Measurements from ENCODE around the gene LEMD3.

The LEMD3 gene

DNA sequence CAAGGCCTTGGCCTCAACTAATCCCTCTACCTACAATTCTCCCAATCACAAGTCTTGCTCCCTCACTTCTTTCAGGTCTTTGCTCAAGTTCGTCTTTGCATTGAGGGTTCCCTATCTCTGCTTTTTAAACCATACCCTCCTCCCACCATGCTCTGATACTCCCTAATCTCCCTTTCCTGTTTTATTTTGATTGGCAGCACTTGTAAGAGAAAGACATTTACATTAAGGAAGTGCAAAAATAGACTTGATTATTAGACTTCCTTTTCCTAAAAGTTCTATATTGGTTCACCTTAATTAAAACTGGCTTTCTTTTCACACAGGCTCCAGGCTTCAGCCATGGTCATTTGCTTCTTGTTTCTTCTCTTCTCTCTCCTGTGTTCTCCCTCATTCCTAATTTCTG is 30.0 kb upstream of the LEMD3 start:
- H3K4me3 ChIP-seq (ENCODE audit: insufficient read depth, low read depth, low read length, poor library complexity, severe bottlenecking), result no peak overlapping the region
- H3K9me3 ChIP-seq (ENCODE audit: control insufficient read depth, low read length), result no peaks in the 10 kb centered on the region
- H3K4me1 ChIP-seq (ENCODE audit: control insufficient read depth, insufficient read depth, low read length, poor library complexity, severe bottlenecking), result no peaks in the 10 kb centered on the region
- DNase-seq, result no peak
- no peaks in the 10 kb centered on the region for H3K36me3 ChIP-seq (ENCODE audit: control insufficient read depth, insufficient read depth, low read length)
- no peak overlapping the region for H3K27ac ChIP-seq (ENCODE audit: insufficient read depth, low read length, poor library complexity, severe bottlenecking)
- H3K27me3 ChIP-seq (replicated peaks; ENCODE audit: control insufficient read depth, insufficient read depth, low read length, poor library complexity, severe bottlenecking), result no peaks in the 10 kb centered on the region

DNA sequence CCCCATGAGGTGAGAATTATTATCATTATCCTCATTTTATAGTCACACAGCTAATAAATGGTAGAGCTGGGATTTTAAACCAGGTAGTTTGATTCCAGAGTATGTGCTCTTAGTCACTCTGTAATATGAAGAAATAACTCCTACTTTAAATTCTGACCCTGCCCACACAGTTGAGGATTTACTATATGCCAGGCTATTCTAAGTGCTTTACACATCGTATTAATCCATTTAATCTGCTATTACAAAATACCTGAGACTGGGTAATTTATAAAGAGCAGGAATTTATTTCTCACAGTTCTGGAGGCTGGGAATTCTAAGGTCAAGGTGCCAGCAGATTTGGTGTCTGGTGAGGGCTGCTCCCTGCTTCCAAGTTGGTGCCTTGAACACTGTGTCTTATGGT is 28.6 kb upstream of the LEMD3 start:
- H3K4me1 ChIP-seq (ENCODE audit: control insufficient read depth, insufficient read depth, low read length, poor library complexity, severe bottlenecking), result no peaks in the 10 kb centered on the region
- H3K36me3 ChIP-seq (ENCODE audit: control insufficient read depth, insufficient read depth, low read length), result no peaks in the 10 kb centered on the region
- no peak overlapping the region for H3K4me3 ChIP-seq (ENCODE audit: insufficient read depth, low read depth, low read length, poor library complexity, severe bottlenecking)
- no peaks in the 10 kb centered on the region for H3K9me3 ChIP-seq (ENCODE audit: control insufficient read depth, low read length)
- H3K27ac ChIP-seq (ENCODE audit: insufficient read depth, low read length, poor library complexity, severe bottlenecking), result no peak overlapping the region
- DNase-seq, result no peak
- H3K27me3 ChIP-seq (replicated peaks; ENCODE audit: control insufficient read depth, insufficient read depth, low read length, poor library complexity, severe bottlenecking), result no peaks in the 10 kb centered on the region

DNA sequence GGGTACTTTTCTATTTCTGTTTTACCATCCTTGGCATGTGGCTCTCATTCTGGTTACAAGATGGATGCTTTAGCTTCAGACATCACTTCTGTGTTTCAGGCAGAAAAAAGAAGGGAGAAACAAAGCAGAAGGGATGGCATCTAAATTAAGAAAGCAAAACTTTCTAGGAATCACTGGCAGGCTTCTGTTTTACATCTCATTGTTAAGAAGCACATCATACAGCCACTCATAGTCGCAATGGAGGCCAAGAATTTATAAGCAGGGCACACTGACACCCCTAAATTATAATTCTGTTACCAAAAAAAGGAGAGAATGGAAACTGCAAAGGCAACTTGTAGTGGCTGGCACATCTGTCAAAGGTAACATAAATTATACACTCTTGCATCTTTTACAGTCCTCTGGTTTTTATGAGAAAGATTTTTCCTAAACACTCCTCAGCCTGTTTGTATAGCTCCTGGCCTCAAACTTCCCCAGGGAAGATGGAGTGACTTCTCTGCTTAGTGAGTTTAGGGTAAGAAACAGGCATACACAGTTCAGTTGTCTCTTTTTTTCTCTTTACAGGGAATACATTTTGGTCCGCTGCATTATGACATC is 22.0 kb upstream of the LEMD3 start:
- Histone ChIP-seq H3K9me3 (ENCODE audit: control insufficient read depth, low read length) (no peaks in the 10 kb centered on the region), H3K4me3 (ENCODE audit: insufficient read depth, low read depth, low read length, poor library complexity, severe bottlenecking) (no peak overlapping the region), H3K27ac (ENCODE audit: insufficient read depth, low read length, poor library complexity, severe bottlenecking) (no peak overlapping the region), H3K27me3 (replicated peaks; ENCODE audit: control insufficient read depth, insufficient read depth, low read length, poor library complexity, severe bottlenecking) (peaks cover 4% of the 10 kb centered on the region), H3K4me1 (ENCODE audit: control insufficient read depth, insufficient read depth, low read length, poor library complexity, severe bottlenecking) (no peaks in the 10 kb centered on the region), H3K36me3 (ENCODE audit: control insufficient read depth, insufficient read depth, low read length) (no peaks in the 10 kb centered on the region)
- no peak for DNase-seq

DNA sequence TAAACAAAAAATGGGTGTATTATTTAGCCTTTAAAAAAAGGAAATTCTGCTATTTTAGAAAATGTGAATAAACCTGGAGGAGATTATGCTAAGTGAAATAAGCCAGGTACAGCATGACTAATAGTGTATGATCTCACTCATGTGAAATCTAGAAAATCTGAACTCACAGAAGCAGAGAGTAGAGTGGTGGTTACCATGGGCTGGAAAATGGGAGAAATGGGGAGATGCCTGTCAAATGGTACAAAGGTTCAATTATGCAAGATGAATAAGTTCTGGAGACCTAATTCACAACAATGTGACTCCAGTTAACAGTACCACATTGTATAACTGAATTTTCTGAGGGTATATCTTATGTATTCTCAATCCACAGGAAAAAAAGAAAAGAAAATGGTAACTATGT is 17.4 kb upstream of the LEMD3 start:
- no peaks in the 10 kb centered on the region for H3K9me3 ChIP-seq (ENCODE audit: control insufficient read depth, low read length)
- H3K4me1 ChIP-seq (ENCODE audit: control insufficient read depth, insufficient read depth, low read length, poor library complexity, severe bottlenecking), result peaks cover 7% of the 10 kb centered on the region
- no peak for DNase-seq
- no peak overlapping the region for H3K27ac ChIP-seq (ENCODE audit: insufficient read depth, low read length, poor library complexity, severe bottlenecking)
- peaks cover 4% of the 10 kb centered on the region for H3K27me3 ChIP-seq (replicated peaks; ENCODE audit: control insufficient read depth, insufficient read depth, low read length, poor library complexity, severe bottlenecking)
- no peaks in the 10 kb centered on the region for H3K36me3 ChIP-seq (ENCODE audit: control insufficient read depth, insufficient read depth, low read length)
- H3K4me3 ChIP-seq (ENCODE audit: insufficient read depth, low read depth, low read length, poor library complexity, severe bottlenecking), result no peak overlapping the region

DNA sequence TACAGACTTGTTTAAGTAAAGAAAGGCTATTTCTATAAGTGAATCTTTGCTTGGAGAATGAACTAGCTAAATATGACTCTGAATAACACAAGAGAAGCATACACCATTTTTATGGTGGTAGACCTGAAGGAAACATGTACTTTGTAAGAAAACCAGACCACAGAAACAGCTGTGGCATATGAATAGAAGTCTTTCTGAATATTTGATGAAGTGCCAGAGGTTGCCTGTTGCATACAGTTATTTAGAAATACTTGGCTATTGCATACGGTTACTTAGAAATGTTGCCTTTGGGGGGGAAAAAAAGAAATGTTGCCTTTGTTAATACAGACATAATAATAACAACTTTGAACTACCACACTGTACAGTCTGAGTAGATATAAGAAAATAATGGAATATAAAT is 16.8 kb upstream of the LEMD3 start:
- Histone ChIP-seq H3K9me3 (ENCODE audit: control insufficient read depth, low read length) (no peaks in the 10 kb centered on the region), H3K4me3 (ENCODE audit: insufficient read depth, low read depth, low read length, poor library complexity, severe bottlenecking) (no peak overlapping the region), H3K27ac (ENCODE audit: insufficient read depth, low read length, poor library complexity, severe bottlenecking) (no peak overlapping the region), H3K4me1 (ENCODE audit: control insufficient read depth, insufficient read depth, low read length, poor library complexity, severe bottlenecking) (peaks cover 7% of the 10 kb centered on the region), H3K36me3 (ENCODE audit: control insufficient read depth, insufficient read depth, low read length) (no peaks in the 10 kb centered on the region), H3K27me3 (replicated peaks; ENCODE audit: control insufficient read depth, insufficient read depth, low read length, poor library complexity, severe bottlenecking) (peaks cover 4% of the 10 kb centered on the region)
- no peak for DNase-seq

DNA sequence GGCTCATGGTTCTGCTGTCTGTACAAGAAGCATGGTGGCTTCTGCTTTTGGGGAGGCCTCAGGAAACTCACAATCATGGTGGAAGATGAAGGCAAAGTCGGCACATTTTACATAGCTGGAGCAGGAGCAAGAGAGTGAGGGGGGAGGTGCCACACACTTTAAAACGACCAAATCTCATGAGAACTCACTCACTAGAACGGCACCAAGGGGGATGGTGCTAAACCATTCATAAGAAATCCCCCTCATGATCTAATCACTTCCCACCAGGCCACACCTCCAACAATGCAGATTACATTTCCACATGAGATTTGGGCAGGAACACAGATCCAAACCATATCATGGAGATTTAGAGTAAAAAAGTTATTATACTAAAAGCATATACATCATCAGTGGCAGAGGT is 13.6 kb upstream of the LEMD3 start:
- H3K27ac ChIP-seq (ENCODE audit: insufficient read depth, low read length, poor library complexity, severe bottlenecking), result no peak overlapping the region
- H3K36me3 ChIP-seq (ENCODE audit: control insufficient read depth, insufficient read depth, low read length), result no peaks in the 10 kb centered on the region
- no peak for DNase-seq
- H3K4me3 ChIP-seq (ENCODE audit: insufficient read depth, low read depth, low read length, poor library complexity, severe bottlenecking), result no peak overlapping the region
- H3K9me3 ChIP-seq (ENCODE audit: control insufficient read depth, low read length), result no peaks in the 10 kb centered on the region
- peaks cover 7% of the 10 kb centered on the region for H3K4me1 ChIP-seq (ENCODE audit: control insufficient read depth, insufficient read depth, low read length, poor library complexity, severe bottlenecking)
- H3K27me3 ChIP-seq (replicated peaks; ENCODE audit: control insufficient read depth, insufficient read depth, low read length, poor library complexity, severe bottlenecking), result peaks cover 4% of the 10 kb centered on the region

DNA sequence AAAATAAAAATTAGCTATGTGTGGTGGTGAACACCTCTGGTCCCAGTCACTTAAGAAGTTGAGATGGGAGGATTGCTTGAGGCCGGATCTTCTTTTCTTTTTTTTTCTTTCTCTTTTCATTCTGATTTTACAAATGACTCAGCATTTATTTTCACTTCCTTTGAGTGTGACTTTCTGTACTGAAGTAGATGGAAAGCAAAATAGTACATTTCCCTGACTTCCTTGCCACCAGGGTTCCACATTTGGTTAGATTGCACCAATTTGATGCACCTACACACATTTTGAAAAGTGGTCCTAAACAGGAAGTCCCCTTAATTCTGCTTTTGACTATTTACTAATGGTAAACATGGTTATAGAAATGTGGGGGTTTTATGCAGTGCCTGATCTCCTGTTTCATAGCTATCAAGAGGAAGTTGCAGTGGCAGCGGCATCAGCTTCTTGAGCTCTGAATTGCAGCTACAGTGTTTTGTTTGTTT is 13.0 kb upstream of the LEMD3 start:
- no peaks in the 10 kb centered on the region for H3K36me3 ChIP-seq (ENCODE audit: control insufficient read depth, insufficient read depth, low read length)
- H3K4me1 ChIP-seq (ENCODE audit: control insufficient read depth, insufficient read depth, low read length, poor library complexity, severe bottlenecking), result peaks cover 7% of the 10 kb centered on the region
- H3K9me3 ChIP-seq (ENCODE audit: control insufficient read depth, low read length), result no peaks in the 10 kb centered on the region
- no peak overlapping the region for H3K27ac ChIP-seq (ENCODE audit: insufficient read depth, low read length, poor library complexity, severe bottlenecking)
- peaks cover under 1% of the 10 kb centered on the region for H3K27me3 ChIP-seq (replicated peaks; ENCODE audit: control insufficient read depth, insufficient read depth, low read length, poor library complexity, severe bottlenecking)
- H3K4me3 ChIP-seq (ENCODE audit: insufficient read depth, low read depth, low read length, poor library complexity, severe bottlenecking), result no peak overlapping the region
- no peak for DNase-seq

DNA sequence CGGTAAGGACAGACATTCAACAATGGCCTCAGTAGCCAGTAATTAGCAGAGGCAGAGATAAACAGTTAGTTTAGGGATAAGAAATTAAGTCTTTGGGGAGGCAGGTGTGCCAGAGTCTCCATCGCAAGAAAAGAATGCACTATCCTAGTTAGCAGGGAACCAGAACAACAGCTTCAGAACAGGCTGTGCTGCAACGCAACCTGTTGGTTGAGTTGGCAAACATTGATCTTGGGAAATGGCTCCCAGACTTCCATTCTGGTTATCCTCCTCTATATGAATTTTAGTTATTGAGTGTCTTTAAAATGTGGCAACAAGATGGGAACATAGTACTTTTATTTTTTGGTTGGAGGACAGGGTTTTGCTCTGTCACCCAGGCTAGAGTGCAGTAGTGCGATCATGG is 12.3 kb upstream of the LEMD3 start:
- Histone ChIP-seq H3K27ac (ENCODE audit: insufficient read depth, low read length, poor library complexity, severe bottlenecking) (no peak overlapping the region), H3K4me3 (ENCODE audit: insufficient read depth, low read depth, low read length, poor library complexity, severe bottlenecking) (no peak overlapping the region), H3K4me1 (ENCODE audit: control insufficient read depth, insufficient read depth, low read length, poor library complexity, severe bottlenecking) (peaks cover 7% of the 10 kb centered on the region), H3K9me3 (ENCODE audit: control insufficient read depth, low read length) (no peaks in the 10 kb centered on the region), H3K27me3 (replicated peaks; ENCODE audit: control insufficient read depth, insufficient read depth, low read length, poor library complexity, severe bottlenecking) (no peaks in the 10 kb centered on the region), H3K36me3 (ENCODE audit: control insufficient read depth, insufficient read depth, low read length) (no peaks in the 10 kb centered on the region)
- DNase-seq, result no peak

DNA sequence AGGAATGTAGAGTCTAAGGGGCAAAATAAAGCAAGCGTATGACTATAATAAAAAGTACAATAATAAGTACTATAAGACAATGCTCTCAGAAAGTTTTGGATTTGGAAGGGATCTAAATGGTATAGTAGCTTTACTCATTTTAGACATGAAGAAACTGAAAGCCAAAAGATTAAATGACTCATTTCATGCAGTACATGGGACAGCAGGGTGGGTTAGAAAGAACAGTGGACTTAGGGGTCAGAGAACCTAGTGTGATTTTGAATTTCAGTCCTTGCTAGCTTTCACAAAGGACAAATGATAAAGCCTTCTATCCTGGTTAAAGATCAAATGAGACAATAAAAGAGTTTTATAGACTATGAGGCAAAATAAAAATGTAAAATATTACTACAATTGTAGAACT is 6.8 kb upstream of the LEMD3 start:
- Histone ChIP-seq H3K27me3 (replicated peaks; ENCODE audit: control insufficient read depth, insufficient read depth, low read length, poor library complexity, severe bottlenecking) (no peaks in the 10 kb centered on the region), H3K36me3 (ENCODE audit: control insufficient read depth, insufficient read depth, low read length) (no peaks in the 10 kb centered on the region), H3K4me3 (ENCODE audit: insufficient read depth, low read depth, low read length, poor library complexity, severe bottlenecking) (no peak overlapping the region), H3K27ac (ENCODE audit: insufficient read depth, low read length, poor library complexity, severe bottlenecking) (no peak overlapping the region), H3K4me1 (ENCODE audit: control insufficient read depth, insufficient read depth, low read length, poor library complexity, severe bottlenecking) (no peaks in the 10 kb centered on the region), H3K9me3 (ENCODE audit: control insufficient read depth, low read length) (no peaks in the 10 kb centered on the region)
- DNase-seq, result no peak

DNA sequence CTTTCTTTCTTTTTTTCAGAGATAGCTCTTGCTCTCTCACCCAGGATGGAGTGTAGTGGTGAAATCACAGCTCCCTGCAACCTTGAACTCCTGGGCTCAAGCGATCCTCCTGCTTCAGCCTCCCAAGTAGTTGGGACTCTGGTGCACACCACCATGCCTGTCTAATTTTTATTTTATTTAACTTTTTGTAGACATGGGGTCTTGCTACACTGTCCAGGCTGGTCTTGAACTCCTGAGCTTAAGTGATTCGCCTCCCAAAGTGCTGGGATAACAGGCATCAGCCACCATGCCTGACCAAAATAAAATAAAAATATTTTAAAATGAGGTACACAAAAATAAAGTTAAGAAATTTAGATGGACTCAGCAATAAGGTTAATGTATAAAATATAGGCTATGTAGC is 5.1 kb upstream of the LEMD3 start:
- no peak overlapping the region for H3K4me3 ChIP-seq (ENCODE audit: insufficient read depth, low read depth, low read length, poor library complexity, severe bottlenecking)
- DNase-seq, result no peak
- no peaks in the 10 kb centered on the region for H3K27me3 ChIP-seq (replicated peaks; ENCODE audit: control insufficient read depth, insufficient read depth, low read length, poor library complexity, severe bottlenecking)
- peaks cover 5% of the 10 kb centered on the region for H3K4me1 ChIP-seq (ENCODE audit: control insufficient read depth, insufficient read depth, low read length, poor library complexity, severe bottlenecking)
- H3K36me3 ChIP-seq (ENCODE audit: control insufficient read depth, insufficient read depth, low read length), result no peaks in the 10 kb centered on the region
- H3K27ac ChIP-seq (ENCODE audit: insufficient read depth, low read length, poor library complexity, severe bottlenecking), result no peak overlapping the region
- no peaks in the 10 kb centered on the region for H3K9me3 ChIP-seq (ENCODE audit: control insufficient read depth, low read length)
